Naive thymus-derived CD8-positive, alpha-beta T cell (primary cell): ENCODE results near the gene RRN3. TPM values are rescaled to one million over a fixed set of nuclear protein-coding genes. Genes with fewer than 3 reads are reported as not detected.
A peak's percentile ranks its signal among the peaks of the same experiment; 100 is the strongest.
"Not testable (repeated sequence)": the region's sequence is repeated elsewhere in the genome, so short reads cannot be mapped to it uniquely, and the experiment has no call there.

Experiments
- ATAC-seq, 2 donors: fragments of 150-1000 bp; cut with Tn5 transposase in 1 of 2; sonication (Bioruptor Pico), chemical (Tn5 transposase) in 1 of 2; 1 replicate in 1 of 2; 2 replicates in 1 of 2; pipeline ENCODE4 v1.10.0; 2021; ENCODE audit warnings: mild to moderate bottlenecking in 2 of 2, moderate library complexity in 2 of 2
- POLR2A ChIA-PET: fragments of 350-600 bp; sonication (Branson Sonifier 250); formaldehyde crosslinking; loops from one replicate; lab custom pipeline; 2021; ENCODE audit warnings: antibody characterized with exemption; lab: Charles Lee
- DNase-seq, 10 donors: peaks; one replicate each; pipeline versions ENCODE4 v3.0.0 to v3.0.0-alpha.2; 2020 to 2022
- H3K27ac Mint-ChIP-seq, 10 donors: one replicate each; pipeline ENCODE4 v1.8.0; 2020 to 2022; ENCODE audit warnings: mild to moderate bottlenecking in 10 of 10, mixed read lengths in 10 of 10, moderate library complexity in 4 of 10, inconsistent platforms in 1 of 10
- H3K27me3 Mint-ChIP-seq, 5 donors: one replicate each; pipeline ENCODE4 v1.8.0; 2021 to 2022; ENCODE audit warnings: mixed read lengths in 5 of 5
- H3K36me3 Mint-ChIP-seq, 3 donors: one replicate each; pipeline ENCODE4 v1.8.0; 2020 to 2022; ENCODE audit warnings: mixed read lengths in 3 of 3, mild to moderate bottlenecking in 2 of 3, inconsistent platforms in 1 of 3
- H3K4me1 Mint-ChIP-seq, 4 donors: one replicate each; pipeline ENCODE4 v1.8.0; 2021 to 2022; ENCODE audit warnings: mixed read lengths in 4 of 4
- H3K4me3 Mint-ChIP-seq, 10 donors: one replicate each; pipeline ENCODE4 v1.8.0; 2020 to 2022; ENCODE audit warnings: mild to moderate bottlenecking in 10 of 10, mixed read lengths in 10 of 10, moderate library complexity in 6 of 10, inconsistent platforms in 1 of 10
- H3K9me3 Mint-ChIP-seq, 9 donors: one replicate each; pipeline ENCODE4 v1.8.0; 2020 to 2022; ENCODE audit warnings: mixed read lengths in 9 of 9, mild to moderate bottlenecking in 3 of 9, inconsistent platforms in 1 of 9, moderate library complexity in 1 of 9
- polyA plus RNA-seq, 3 donors: library from polyadenylated mRNA; unstranded; fragments of 300-500 nt; fragmentation: Illumina TruSeq; gene quantifications; one replicate each; pipeline ENCODE4 v1.2.3, GENCODE V29; 2021
- total RNA-seq, 8 experiments: library from RNA in 2 of 8; stranded (reverse) in 2 of 8; gene quantifications; one replicate each; pipeline ENCODE4 v1.2.3 and lab custom pipeline; 2021 to 2026

Gene RRN3
- total and polyA plus RNA-seq, 5 experiments from 2014 or later: 17.9 to 53.3 (median 33.8) TPM

DNA sequence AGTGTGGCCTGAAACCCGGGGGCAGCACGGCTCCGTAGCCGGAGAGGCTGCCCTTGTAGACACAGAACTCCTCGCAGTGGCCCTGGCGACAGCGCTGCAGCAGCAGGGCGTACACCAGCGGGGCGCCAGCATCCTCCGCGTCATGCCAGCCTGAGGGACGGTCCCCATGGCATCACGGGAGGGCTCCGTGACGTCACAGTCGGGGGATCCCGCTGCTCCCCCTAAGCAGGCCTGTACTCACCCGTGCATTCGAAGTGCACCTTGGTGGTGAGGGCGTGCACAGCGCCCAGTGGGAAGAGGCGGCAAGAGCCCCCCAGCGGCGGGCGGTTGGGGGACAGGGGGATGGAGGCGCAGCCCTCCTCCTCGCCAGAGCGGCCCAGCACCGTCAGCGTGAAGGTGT, 39.5 kb upstream of the RRN3 start:
- H3K4me1 Mint-ChIP-seq, H3K27ac Mint-ChIP-seq, H3K27me3 Mint-ChIP-seq, H3K9me3 Mint-ChIP-seq, H3K36me3 Mint-ChIP-seq, ATAC-seq, POLR2A ChIA-PET, H3K4me3 Mint-ChIP-seq, DNase-seq: not testable (repeated sequence)

- ATAC-seq, H3K9me3 Mint-ChIP-seq, H3K4me3 Mint-ChIP-seq, POLR2A ChIA-PET, H3K4me1 Mint-ChIP-seq, DNase-seq, H3K36me3 Mint-ChIP-seq, H3K27me3 Mint-ChIP-seq, H3K27ac Mint-ChIP-seq: not testable (repeated sequence)
These were observed 38.8 kb upstream of the RRN3 start for GRCh38 chr16:15132719-15133428.

DNA sequence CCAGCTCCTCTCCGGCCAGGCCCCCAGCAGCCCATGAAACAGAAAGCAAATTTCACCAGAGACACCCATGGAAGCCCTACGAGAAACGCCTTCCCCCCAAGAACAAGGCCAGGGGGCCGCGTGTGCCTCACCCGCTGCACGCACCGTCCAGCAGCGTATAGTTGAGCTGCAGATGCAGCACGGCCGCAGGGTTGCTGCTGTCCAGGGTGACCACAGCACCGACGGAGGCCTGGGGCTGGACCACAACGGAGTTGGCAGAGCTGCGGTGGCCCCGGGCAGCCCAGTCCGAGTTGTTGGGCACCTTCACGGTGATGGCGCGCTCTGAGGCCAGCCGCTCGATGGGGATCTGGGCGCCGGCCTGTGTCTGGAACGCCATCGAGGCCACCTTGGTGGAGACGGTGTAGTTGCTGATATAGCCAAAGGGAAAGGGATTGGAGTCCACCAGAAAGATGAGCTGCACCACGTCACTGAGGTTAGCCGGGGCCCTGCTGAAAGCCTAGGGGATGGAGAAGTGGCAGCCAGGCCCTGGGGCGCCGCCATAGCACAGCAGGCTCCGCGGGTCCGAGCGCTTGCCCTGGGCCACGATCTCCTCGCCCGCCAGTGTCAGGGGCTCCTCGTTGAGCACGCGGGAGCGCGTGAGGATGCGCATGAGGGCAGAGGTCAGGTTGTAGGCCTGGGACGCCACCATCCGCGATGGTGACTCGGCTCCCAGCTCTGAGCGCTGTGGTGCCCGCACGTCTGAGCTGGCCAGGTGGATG, 37.0 kb upstream of the RRN3 start:
- H3K27me3 Mint-ChIP-seq, H3K9me3 Mint-ChIP-seq, H3K27ac Mint-ChIP-seq, POLR2A ChIA-PET, ATAC-seq, H3K4me1 Mint-ChIP-seq, DNase-seq, H3K36me3 Mint-ChIP-seq, H3K4me3 Mint-ChIP-seq: not testable (repeated sequence)

- DNase-seq, H3K4me3 Mint-ChIP-seq, H3K27me3 Mint-ChIP-seq, H3K36me3 Mint-ChIP-seq, H3K27ac Mint-ChIP-seq, ATAC-seq, POLR2A ChIA-PET, H3K4me1 Mint-ChIP-seq, H3K9me3 Mint-ChIP-seq: not testable (repeated sequence)
These were observed 36.3 kb upstream of the RRN3 start for GRCh38 chr16:15130256-15130932.

DNA sequence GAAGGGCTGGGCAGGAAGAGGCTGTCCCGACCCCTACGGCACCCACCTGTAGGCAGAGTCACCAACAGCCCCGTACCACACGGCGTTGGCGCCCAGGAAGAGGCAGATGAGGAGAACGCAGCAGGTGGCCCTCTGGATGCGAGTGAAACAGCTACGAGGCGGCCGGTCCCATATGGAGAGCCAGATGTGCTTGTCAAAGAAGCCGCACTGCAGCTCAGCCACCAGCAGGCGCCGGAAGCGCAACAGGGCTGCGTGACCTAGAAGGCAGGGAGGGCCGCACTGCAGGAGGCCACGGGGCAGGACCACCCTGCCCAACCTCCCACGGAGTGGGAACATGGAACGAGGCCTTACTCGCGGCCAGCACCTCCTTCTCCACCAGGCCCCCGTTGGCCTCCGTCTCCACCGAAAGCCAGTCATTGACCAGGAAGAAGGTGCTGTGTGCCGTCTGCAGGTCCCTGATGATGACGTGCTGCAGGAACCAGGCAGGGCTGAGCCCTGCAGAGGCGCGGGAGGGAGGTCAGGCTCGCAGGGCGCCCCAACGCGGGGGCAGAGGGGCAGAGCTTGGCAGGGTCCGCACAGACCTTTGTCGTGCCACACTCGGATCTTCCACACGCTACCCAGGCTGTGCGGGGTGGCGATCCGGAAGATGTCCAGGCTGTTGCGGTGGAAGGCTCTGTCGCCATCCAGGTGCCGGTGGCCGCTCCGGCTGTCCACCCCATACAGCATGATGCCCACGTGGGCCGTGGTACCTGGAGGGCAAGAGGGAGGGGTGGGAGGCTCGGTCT, 33.8 kb upstream of the RRN3 start:
- DNase-seq, POLR2A ChIA-PET, H3K27ac Mint-ChIP-seq: not testable (repeated sequence)

DNA sequence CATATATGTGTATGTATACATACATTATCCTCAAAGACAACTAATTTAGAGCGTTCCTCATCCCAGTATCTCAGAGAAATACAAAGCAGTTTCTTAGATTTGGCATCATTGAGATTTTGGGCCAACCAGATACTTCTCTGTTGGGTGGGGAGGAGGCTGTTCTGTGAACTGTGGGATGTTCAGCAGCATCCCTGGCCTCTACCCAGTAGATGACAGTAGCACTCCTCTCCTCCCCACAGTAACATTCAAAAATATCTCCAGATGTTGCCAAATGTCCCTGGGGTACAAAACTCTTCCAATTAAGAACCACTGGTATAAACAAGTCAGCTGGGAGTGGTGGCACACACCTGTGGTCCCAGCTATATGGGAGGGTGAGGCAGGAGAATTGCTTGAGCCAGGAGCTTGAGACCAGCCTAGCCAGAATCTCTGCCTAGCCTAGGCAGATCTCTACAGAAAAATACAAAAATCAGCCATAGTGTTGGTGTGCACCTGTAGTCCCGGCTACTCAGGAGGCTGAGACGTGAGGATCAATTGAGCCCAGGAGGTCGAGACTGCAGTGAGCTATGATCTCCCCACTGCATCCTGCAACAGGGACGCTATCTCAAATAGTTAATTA, 6.4 kb upstream of the RRN3 start:
- POLR2A ChIA-PET, ATAC-seq: not testable (repeated sequence)

More for the DNA sequence above, 33.8 kb upstream of the RRN3 start:
- not testable (repeated sequence) for H3K4me1 Mint-ChIP-seq, H3K27me3 Mint-ChIP-seq, ATAC-seq, H3K36me3 Mint-ChIP-seq, H3K9me3 Mint-ChIP-seq, H3K4me3 Mint-ChIP-seq

DNA sequence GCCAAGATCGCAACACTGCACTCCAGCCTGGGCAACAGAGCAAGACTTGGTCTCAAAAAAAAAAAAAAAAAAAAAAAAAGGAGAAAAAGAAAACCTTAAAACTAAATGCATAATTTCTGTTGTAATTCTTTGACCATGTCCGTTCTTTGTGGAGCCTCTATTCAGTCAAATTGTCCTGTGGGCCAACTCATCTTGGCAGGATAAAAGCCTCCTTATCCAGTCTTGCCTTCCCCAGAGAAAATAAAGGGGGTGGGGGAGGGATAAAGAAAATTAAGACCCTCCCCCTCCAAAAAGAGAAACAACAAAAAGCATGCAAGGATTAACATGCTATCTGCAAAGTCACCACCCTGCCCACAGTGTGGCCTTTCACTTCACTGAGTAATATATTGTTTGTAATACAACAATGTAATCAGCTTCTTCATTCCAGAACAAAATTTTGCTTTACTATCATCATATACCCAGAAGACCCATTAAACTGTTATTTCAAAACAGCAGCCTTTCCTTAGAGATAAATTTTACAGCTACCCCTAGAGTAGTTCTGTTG, 5.4 kb upstream of the RRN3 start:
- H3K9me3 Mint-ChIP-seq, H3K36me3 Mint-ChIP-seq, ATAC-seq, H3K27ac Mint-ChIP-seq, H3K4me3 Mint-ChIP-seq, DNase-seq, H3K4me1 Mint-ChIP-seq, POLR2A ChIA-PET, H3K27me3 Mint-ChIP-seq: not testable (repeated sequence)

More for the DNA sequence above, 6.4 kb upstream of the RRN3 start:
- H3K9me3 Mint-ChIP-seq, H3K4me1 Mint-ChIP-seq, H3K27me3 Mint-ChIP-seq, DNase-seq, H3K4me3 Mint-ChIP-seq, H3K36me3 Mint-ChIP-seq, H3K27ac Mint-ChIP-seq: not testable (repeated sequence)

DNA sequence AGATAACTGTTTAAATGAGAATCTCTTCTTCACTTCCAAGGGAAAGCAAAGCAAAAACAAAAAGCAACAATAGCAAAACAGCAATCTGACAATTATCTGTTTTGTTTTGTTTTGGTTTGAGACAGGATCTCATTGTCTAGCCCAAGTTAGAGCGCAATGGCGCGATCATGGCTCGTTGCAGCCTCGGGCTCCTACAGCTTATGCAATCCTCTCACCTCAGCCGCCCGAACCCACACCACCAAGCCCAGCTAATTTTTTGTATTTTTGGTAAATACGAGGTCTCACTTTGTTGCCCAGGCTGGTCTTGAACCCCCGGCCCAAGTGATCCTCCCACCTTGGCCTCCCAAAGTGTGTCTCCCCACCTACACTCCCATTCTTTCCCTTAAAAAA, 2.5 kb upstream of the RRN3 start:
- Mint-ChIP-seq H3K4me3 (peak overlapping the region in 2 of 10 donors; percentile 34 to 53), H3K36me3 (peaks cover 0 to 12% (median 0%) of the 10 kb centered on the region in 3 donors), H3K4me1 (peaks cover 8 to 22% (median 21%) of the 10 kb centered on the region in 4 donors), H3K27ac (peak overlapping the region in 2 of 10 donors; percentile 11 to 43)
- POLR2A ChIA-PET, ATAC-seq, H3K27me3 Mint-ChIP-seq, H3K9me3 Mint-ChIP-seq, DNase-seq: not testable (repeated sequence)

DNA sequence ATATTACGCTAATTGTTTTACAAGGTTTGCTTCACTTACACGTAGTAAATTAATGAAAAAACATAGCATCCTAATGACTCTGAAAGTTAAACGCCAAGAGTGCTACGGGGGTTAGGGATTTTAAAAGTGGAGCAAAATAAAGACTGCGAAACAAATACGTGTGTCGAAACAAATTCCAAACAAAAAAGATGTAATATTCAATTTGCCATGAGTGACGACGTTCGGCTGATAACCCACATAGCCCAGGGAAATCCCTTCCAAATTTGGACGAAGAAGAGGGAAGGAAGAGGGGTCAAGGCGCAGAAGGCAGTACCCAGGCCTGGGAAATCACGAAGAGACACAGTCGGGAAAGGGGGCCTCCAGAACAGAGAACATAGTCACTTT, 509 bp downstream of the RRN3 start:
- H3K27ac Mint-ChIP-seq: peak overlapping the region; percentile 93 to 98 (median 96)
- DNase-seq, H3K9me3 Mint-ChIP-seq, ATAC-seq, H3K27me3 Mint-ChIP-seq: not testable (repeated sequence)
- POLR2A ChIA-PET: interaction anchor here (1.2 to 1.3 kb wide), 2 partner anchors 41 to 61 kb away, joined by 3 to 4 read pairs; no protein-coding TSS in a partner anchor
- peaks cover 8 to 37% (median 25%) of the 10 kb centered on the region in 4 donors for H3K4me1 Mint-ChIP-seq
- H3K4me3 Mint-ChIP-seq: peak overlapping the region; percentile 94 to 99 (median 97)
- H3K36me3 Mint-ChIP-seq: peaks cover 0 to 37% (median 2%) of the 10 kb centered on the region in 3 donors

- H3K27ac Mint-ChIP-seq: peak overlapping the region in 3 of 10 donors; percentile 24 to 62 (median 43)
- ATAC-seq: peak in 1 of 2 donors; percentile 22
- POLR2A ChIA-PET, H3K9me3 Mint-ChIP-seq, H3K27me3 Mint-ChIP-seq, DNase-seq: not testable (repeated sequence)
- H3K4me3 Mint-ChIP-seq: peak overlapping the region in 2 of 10 donors; percentile 37 to 45
- peaks cover 8 to 47% (median 29%) of the 10 kb centered on the region in 4 donors for H3K4me1 Mint-ChIP-seq
- peaks cover 0 to 59% (median 2%) of the 10 kb centered on the region in 3 donors for H3K36me3 Mint-ChIP-seq
These were observed 3.3 kb downstream of the RRN3 start for GRCh38 chr16:15090663-15091269.

GRCh38 chr16:15082788-15083187, 11.3 kb downstream of the RRN3 start:
- H3K27me3 Mint-ChIP-seq, H3K9me3 Mint-ChIP-seq, ATAC-seq, DNase-seq, POLR2A ChIA-PET, H3K27ac Mint-ChIP-seq, H3K4me3 Mint-ChIP-seq: not testable (repeated sequence)
- peaks cover 0 to 87% (median 4%) of the 10 kb centered on the region in 3 donors for H3K36me3 Mint-ChIP-seq
- H3K4me1 Mint-ChIP-seq: peaks cover 0 to 10% (median 4%) of the 10 kb centered on the region in 4 donors
